ENCODE data around the gene CHI3L1. TPM values are rescaled to one million over a fixed set of nuclear protein-coding genes. Genes with fewer than 3 reads are reported as not detected.

The CHI3L1 gene
- total RNA-seq, 1 experiment from 2014 or later, result not detected

DNA sequence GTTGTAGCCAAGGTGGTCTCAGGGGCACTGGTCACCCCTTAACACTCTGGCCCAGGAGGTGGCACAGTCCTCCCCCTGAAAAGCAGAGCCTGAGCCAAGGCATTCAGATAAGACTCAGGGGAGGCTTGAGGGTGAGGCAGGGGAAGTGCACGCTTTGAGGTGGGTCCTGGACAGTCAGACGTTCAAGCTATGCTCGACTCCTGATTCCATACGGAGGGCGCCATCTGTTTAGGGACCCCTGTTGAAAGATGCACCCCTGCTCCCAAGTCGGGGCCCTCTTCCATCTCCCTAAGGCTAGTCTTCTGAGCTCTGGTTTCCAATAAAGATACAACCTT is 12.9 kb upstream of the CHI3L1 start:
- no peaks in the 10 kb centered on the region for H3K4me1 ChIP-seq (ENCODE audit: insufficient read depth, low read length)
- H3K79me1 ChIP-seq (ENCODE audit: insufficient read depth, low read depth, low read length, poor library complexity, severe bottlenecking), result no peaks in the 10 kb centered on the region
- H3K36me3 Mint-ChIP-seq (ENCODE audit: insufficient read depth in 1 of 3, low read depth in 3 of 3), result no peaks in the 10 kb centered on the region
- no peak overlapping the region for H3K4ac ChIP-seq (ENCODE audit: low read depth, low read length)
- peaks cover 2 to 3% of the 10 kb centered on the region in 2 experiments; a peak in 3 of 5 replicates for H3K9me3 Mint-ChIP-seq
- no peaks in the 10 kb centered on the region for H3K23me2 ChIP-seq (ENCODE audit: insufficient read length, low read depth, low read length, poor library complexity, severe bottlenecking)
- H3K18ac ChIP-seq (ENCODE audit: insufficient read length, low read depth, low read length), result no peak overlapping the region
- no peak overlapping the region for H3K23ac ChIP-seq (ENCODE audit: insufficient read length, low read depth, low read length)
- H3K4me2 ChIP-seq (ENCODE audit: insufficient read depth, insufficient read length, low read length), result no peak overlapping the region
- H2AK5ac ChIP-seq (ENCODE audit: insufficient read length, low read length), result no peak overlapping the region
- peaks cover 2% of the 10 kb centered on the region; the same call in 1 of the 2 replicates for H3K27me3 ChIP-seq (ENCODE audit: insufficient read depth, low read length)
- peaks cover 2 to 7% of the 10 kb centered on the region in 2 experiments; a peak in 2 of 4 replicates for H3K4me1 Mint-ChIP-seq
- no peak overlapping the region for H3T11ph ChIP-seq (ENCODE audit: low read length)
- no peaks in the 10 kb centered on the region for H3K9me3 ChIP-seq (ENCODE audit: control insufficient read depth, low read depth, low read length)
- H2AFZ ChIP-seq (ENCODE audit: low read length), result no peak overlapping the region
- no peaks in the 10 kb centered on the region for H4K20me1 ChIP-seq (ENCODE audit: control insufficient read depth, insufficient read depth, insufficient read length)
- DNase-seq, result no peak
- no peak overlapping the region for H4K8ac ChIP-seq (replicated peaks; ENCODE audit: insufficient read length, low read depth, low read length)
- no peak overlapping the region for H4K91ac ChIP-seq (ENCODE audit: insufficient read length, low read depth, low read length)
- H4K5ac ChIP-seq (ENCODE audit: insufficient read length, low read depth, low read length), result no peak overlapping the region
- H3K27ac ChIP-seq (ENCODE audit: insufficient read length, low read depth, low read length), result no peak overlapping the region
- no peak overlapping the region for H3K4me3 Mint-ChIP-seq
- H3K14ac ChIP-seq (ENCODE audit: insufficient read depth, low read length), result no peak overlapping the region
- H2BK120ac ChIP-seq (ENCODE audit: low read depth, low read length, poor library complexity, severe bottlenecking), result no peak overlapping the region
- no peak overlapping the region for H2BK20ac ChIP-seq (ENCODE audit: low read depth, low read length, poor library complexity, severe bottlenecking)
- H2BK12ac ChIP-seq (ENCODE audit: insufficient read length, low read depth, low read length), result no peak overlapping the region
- H2BK5ac ChIP-seq (ENCODE audit: insufficient read length, low read length), result no peak overlapping the region
- no peak overlapping the region for H2BK15ac ChIP-seq (ENCODE audit: low read depth, low read length)
- no peak overlapping the region for H3K9ac ChIP-seq (ENCODE audit: extremely low read depth, insufficient read length, low read length)
- no CpG with 5 or more reads among the region's 6 CpGs for WGBS (ENCODE audit: extremely low coverage, insufficient read length, low lambda C conversion rate)
- TF ChIP-seq, protein P1, sequence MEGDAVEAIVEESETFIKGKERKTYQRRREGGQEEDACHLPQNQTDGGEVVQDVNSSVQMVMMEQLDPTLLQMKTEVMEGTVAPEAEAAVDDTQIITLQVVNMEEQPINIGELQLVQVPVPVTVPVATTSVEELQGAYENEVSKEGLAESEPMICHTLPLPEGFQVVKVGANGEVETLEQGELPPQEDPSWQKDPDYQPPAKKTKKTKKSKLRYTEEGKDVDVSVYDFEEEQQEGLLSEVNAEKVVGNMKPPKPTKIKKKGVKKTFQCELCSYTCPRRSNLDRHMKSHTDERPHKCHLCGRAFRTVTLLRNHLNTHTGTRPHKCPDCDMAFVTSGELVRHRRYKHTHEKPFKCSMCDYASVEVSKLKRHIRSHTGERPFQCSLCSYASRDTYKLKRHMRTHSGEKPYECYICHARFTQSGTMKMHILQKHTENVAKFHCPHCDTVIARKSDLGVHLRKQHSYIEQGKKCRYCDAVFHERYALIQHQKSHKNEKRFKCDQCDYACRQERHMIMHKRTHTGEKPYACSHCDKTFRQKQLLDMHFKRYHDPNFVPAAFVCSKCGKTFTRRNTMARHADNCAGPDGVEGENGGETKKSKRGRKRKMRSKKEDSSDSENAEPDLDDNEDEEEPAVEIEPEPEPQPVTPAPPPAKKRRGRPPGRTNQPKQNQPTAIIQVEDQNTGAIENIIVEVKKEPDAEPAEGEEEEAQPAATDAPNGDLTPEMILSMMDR (conservative IDR thresholded peaks at IDR 0.05), result no peak
- no peaks in the 10 kb centered on the region for H3K79me2 ChIP-seq (ENCODE audit: insufficient read depth, low read length)
- H3K56ac ChIP-seq (ENCODE audit: insufficient read length, low read depth, low read length), result no peak overlapping the region
- no peak overlapping the region for H3K27ac Mint-ChIP-seq
- H3K27me3 Mint-ChIP-seq (ENCODE audit: low read depth), result peaks cover 24% of the 10 kb centered on the region
